Left lung (tissue), 10 donors: ENCODE data around the gene PLEKHJ1. TPM values are rescaled to one million over a fixed set of nuclear protein-coding genes. Genes with fewer than 3 reads are reported as not detected.

Source experiments
- ATAC-seq: fragments of 200-7000 bp; cut with Tn5 transposase; one replicate; pipeline ENCODE4 v1.9.1; 2020; ENCODE audit warnings: moderate library complexity
- DNase-seq, 4 donors: peaks; one replicate each; pipeline ENCODE4 v3.0.0-alpha.2; 2013 to 2020
- H3K27ac ChIP-seq, 2 donors: fragments of 200-600 bp; sonication (generic) in 1 of 2; one replicate each; pipeline versions ENCODE4 v1.5.0 to v1.8.0; 2020 to 2021
- H3K27me3 ChIP-seq, 2 donors: fragments of 200-600 bp; sonication (generic) in 1 of 2; one replicate each; pipeline versions ENCODE4 v1.5.0 to v1.8.0; 2020 to 2021
- H3K36me3 ChIP-seq, 2 donors: fragments of 200-600 bp; sonication (generic) in 1 of 2; one replicate each; pipeline versions ENCODE4 v1.5.0 to v1.8.0; 2020 to 2021
- H3K4me1 ChIP-seq, 2 donors: fragments of 200-600 bp; one replicate each; pipeline ENCODE4 v1.8.0; 2021
- H3K4me3 ChIP-seq, 2 donors: fragments of 200-600 bp; sonication (generic) in 1 of 2; one replicate each; pipeline versions ENCODE4 v1.5.0 to v1.8.0; 2020 to 2021; ENCODE audit warnings: mild to moderate bottlenecking in 1 of 2
- H3K9me3 ChIP-seq, 2 donors: fragments of 200-600 bp; sonication (generic) in 1 of 2; one replicate each; pipeline versions ENCODE4 v1.5.0 to v1.8.0; 2020 to 2021
- CTCF ChIP-seq, 2 donors: fragments of 200-600 bp; sonication (generic) in 1 of 2; IDR thresholded peaks; one replicate each; pipeline versions ENCODE4 v1.5.0 to v1.8.0; 2021; ENCODE audit warnings: antibody characterized with exemption in 2 of 2
- intact Hi-C, 2 donors: fragments of 100-400 bp; cut with DNase I; formaldehyde crosslinking; loops; one replicate each; pipeline versions ENCODE4 v1.11.2 to v1.14.2; 2022
- polyA plus RNA-seq, 6 donors: library from polyadenylated mRNA; unstranded; fragments of 120-200 nt; gene quantifications; one replicate each; pipeline ENCODE4 v1.2.1, GENCODE V29; 2013; ENCODE audit not compliant: insufficient read length in 6 of 6
- total RNA-seq, 2 donors: library from RNA; stranded (reverse); fragmentation: NEBNext Ultra II Directional; extraction: Animal tissue kit (Norgen Biotek cat#: 25700); gene quantifications; one replicate each; pipeline ENCODE4 v1.2.1, GENCODE V29; 2021
- donor health status: DM: no; HTN: yes; CAD: no.
- donor health status: DM: no; HTN: no; CAD: no.

The PLEKHJ1 gene
- total and polyA plus RNA-seq, 8 donors = 44.0 to 74.4 (median 56.5) TPM

DNA sequence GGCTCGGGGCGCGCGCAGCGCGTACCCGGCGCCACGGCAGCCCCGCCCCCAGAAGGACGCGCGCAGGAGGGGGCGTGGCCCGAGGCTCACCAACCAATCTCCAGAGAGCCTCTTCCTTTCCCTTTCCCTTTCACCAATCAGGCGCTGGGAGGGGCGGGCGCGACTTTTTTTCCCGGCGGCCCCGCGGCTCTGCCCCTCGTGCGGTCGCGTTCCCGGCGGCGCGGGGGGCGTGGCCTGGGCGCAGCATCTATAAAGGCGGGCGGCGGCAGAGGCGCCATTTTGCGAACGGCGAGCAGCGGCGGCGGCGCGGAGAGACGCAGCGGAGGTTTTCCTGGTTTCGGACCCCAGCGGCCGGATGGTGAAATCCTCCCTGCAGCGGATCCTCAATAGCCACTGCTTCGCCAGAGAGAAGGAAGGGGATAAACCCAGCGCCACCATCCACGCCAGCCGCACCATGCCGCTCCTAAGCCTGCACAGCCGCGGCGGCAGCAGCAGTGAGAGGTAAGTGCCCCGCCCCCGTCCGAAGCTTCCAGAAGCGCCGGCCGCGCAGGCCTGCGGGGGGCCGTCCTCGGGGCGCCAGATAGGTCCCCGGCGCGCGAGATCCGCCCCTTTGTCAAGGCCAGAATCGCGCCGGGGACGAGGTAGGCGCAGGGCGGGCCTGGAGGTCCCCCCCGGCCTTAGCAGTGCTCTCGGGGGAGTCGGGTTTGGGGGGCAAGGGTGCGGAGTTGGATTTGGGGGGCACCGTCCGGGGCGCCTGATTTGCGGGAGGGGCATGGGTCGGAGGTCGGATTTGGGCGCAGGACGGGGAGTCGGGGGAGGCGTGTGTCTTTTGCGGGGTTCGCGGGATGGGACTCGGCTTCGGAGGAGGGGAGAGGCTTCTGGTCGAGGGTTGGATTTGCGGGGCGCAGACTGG, 33.4 kb upstream of the PLEKHJ1 start:
- Histone ChIP-seq H3K4me1 (peaks cover 42 to 81% of the 10 kb centered on the region in 2 donors), H3K27ac (peak overlapping the region; percentile 91 to 99), H3K27me3 (no peaks in the 10 kb centered on the region), H3K36me3 (peaks cover 0 to 26% of the 10 kb centered on the region in 2 donors), H3K4me3 (peak overlapping the region; percentile 98 to 99), H3K9me3 (no peaks in the 10 kb centered on the region)
- intact Hi-C loops = loop anchor here (5.0 to 10.0 kb wide), 2 partner anchors 32 to 115 kb away; partner anchors contain the start of genes PLEKHJ1 (in 2 of the 2) and SF3A2 (in 2 of the 2)
- TF ChIP-seq CTCF (IDR thresholded peaks at IDR 0.05) = peak; percentile 11 to 15
- ATAC-seq (peak; percentile 87), DNase-seq (peak; percentile 97 to 98 (median 98))

DNA sequence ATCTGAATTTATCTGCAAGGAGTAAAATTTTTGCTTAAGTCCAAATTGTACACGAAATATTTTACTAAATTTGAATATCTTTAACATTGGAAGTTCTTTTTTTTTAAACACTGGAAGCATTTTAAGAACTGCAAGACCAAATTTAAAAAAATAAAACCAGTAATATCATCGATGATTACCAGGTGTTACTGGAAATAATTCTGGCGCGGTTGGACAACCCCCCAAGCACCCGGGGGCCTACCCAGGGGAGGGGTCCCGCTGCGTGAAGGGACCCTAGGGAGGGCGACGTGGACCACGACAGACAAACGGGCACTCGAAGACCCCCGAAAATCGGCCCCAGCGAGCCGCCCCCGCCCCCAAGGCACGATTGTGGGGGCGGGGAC, 32.7 kb upstream of the PLEKHJ1 start:
- peaks cover 36 to 81% of the 10 kb centered on the region in 2 donors for H3K4me1 ChIP-seq

DNA sequence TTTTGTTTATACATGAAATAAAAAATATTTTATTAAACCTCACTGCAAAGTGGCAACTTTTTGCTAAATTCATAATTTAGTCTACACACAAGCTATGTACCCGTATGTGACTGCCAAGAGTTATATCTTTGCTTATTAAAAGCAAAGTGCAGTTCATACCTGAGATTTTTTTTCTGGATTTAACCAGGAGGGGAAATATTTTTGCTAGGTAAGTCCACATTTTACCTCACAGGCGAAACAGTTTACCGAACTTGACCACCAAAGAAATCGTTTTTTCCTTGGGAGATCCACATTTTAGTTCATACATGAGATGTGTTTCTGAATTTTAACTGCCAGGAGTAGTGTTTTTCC, 32.3 kb upstream of the PLEKHJ1 start:
- Histone ChIP-seq H3K36me3 (peaks cover 0 to 24% of the 10 kb centered on the region in 2 donors), H3K4me3 (peak overlapping the region; percentile 54 to 99), H3K27me3 (no peaks in the 10 kb centered on the region), H3K27ac (peak overlapping the region; percentile 14 to 58), H3K9me3 (no peaks in the 10 kb centered on the region), H3K4me1 (peaks cover 34 to 80% of the 10 kb centered on the region in 2 donors)
- intact Hi-C loops = no loop called here
- no peak for DNase-seq
- TF ChIP-seq CTCF (IDR thresholded peaks at IDR 0.05) = no peak
- ATAC-seq = no peak

More for the DNA sequence above, 32.7 kb upstream of the PLEKHJ1 start:
- ATAC-seq (no peak), DNase-seq (peak in 1 of 4 donors; percentile 87)
- H3K4me3 ChIP-seq = peak overlapping the region; percentile 54 to 99
- no peak for TF ChIP-seq CTCF (IDR thresholded peaks at IDR 0.05)
- H3K9me3 ChIP-seq = no peaks in the 10 kb centered on the region
- peak overlapping the region; percentile 58 to 99 for H3K27ac ChIP-seq
- no peaks in the 10 kb centered on the region for H3K27me3 ChIP-seq
- peaks cover 0 to 26% of the 10 kb centered on the region in 2 donors for H3K36me3 ChIP-seq
- intact Hi-C loops = no loop called here

DNA sequence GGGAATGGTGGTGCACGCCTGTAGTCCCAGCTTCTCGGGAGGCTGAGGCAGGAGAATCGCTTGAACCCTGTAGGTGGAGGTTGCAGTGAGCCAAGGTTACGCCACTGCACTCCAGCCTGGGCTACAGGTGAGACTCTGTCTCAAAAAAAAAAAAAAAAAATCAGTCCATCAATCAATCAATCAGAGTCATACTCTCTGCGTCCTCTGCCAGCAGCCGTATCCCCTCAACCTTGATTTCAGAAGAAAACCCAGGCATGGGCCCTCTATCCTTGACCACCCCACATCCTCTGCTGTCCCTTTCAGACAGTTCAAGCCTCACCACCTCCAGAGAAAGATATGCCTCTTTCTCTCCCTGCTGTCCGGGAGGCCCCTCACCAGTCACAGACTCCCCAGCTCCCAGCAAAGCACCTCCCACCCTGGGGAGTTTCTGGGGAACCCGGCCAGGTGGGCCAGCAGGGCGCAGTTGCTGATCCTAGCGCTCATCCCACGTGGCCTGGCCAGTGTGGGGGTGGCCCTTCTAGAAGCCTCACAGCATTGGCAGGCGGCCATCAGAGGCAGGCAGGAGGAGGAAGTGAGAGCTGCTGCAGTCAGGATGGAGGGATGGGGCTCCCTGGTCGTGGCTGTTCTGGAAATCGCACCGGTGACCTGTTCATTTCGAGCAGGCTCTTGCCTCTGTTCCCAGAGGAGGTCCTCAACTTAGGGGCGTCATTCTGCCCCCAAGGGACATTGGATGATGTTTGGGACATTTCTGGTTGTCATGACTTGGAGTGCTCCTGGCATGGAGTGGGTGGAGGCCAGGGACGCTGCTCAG, 30.3 kb upstream of the PLEKHJ1 start:
- H3K27ac ChIP-seq = peak overlapping the region; percentile 72 to 77
- H3K27me3 ChIP-seq = no peaks in the 10 kb centered on the region
- H3K36me3 ChIP-seq = peaks cover 0 to 3% of the 10 kb centered on the region in 2 donors
- peak; percentile 25 for ATAC-seq
- no peaks in the 10 kb centered on the region for H3K9me3 ChIP-seq
- H3K4me1 ChIP-seq = peaks cover 16 to 63% of the 10 kb centered on the region in 2 donors
- intact Hi-C loops = no loop called here
- no peak for TF ChIP-seq CTCF (IDR thresholded peaks at IDR 0.05)
- DNase-seq = peak in 2 of 4 donors; percentile 95 to 97
- H3K4me3 ChIP-seq = peak overlapping the region in 1 of 2 donors; percentile 11
